ENCODE measurements around the gene SLC5A1.

SLC5A1 gene

GRCh38 chr22:32069579-32070372 lies 26.7 kb downstream of the SLC5A1 start:
- no peaks in the 10 kb centered on the region for H3K27me3 ChIP-seq (replicated peaks; ENCODE audit: insufficient read depth, low read length)
- H3K27ac ChIP-seq (ENCODE audit: low read length): no peak overlapping the region
- H3K36me3 ChIP-seq (replicated peaks; ENCODE audit: insufficient read depth, low read length): no peaks in the 10 kb centered on the region
- H3K79me2 ChIP-seq (ENCODE audit: low read length): no peaks in the 10 kb centered on the region
- H3K4me2 ChIP-seq (ENCODE audit: low read depth, low read length): no peak overlapping the region
- no peaks in the 10 kb centered on the region for H3K4me1 ChIP-seq (ENCODE audit: low read length)
- H3K9ac ChIP-seq (ENCODE audit: low read length): no peak overlapping the region
- H2AFZ ChIP-seq (ENCODE audit: low read length): no peak overlapping the region
- H4K20me1 ChIP-seq (ENCODE audit: insufficient read depth, low read length): no peaks in the 10 kb centered on the region
- DNase-seq: no peak
- no peak for TF ChIP-seq CTCF (IDR thresholded peaks at IDR 0.05; ENCODE audit: low read length)
- no peak for TF ChIP-seq EZH2 (optimal IDR thresholded peaks at IDR 0.05; ENCODE audit: low read depth, low read length)
- TF ChIP-seq EZH2phosphoT487 (IDR thresholded peaks at IDR 0.05; ENCODE audit: low read length): no peak
- H3K4me3 ChIP-seq (ENCODE audit: low read length): no peak overlapping the region
- H3K9me3 ChIP-seq (replicated peaks; ENCODE audit: insufficient read depth, low read length): no peaks in the 10 kb centered on the region
- no peaks in the 10 kb centered on the region for H3F3A ChIP-seq (ENCODE audit: insufficient read depth, low read length)
- no peaks in the 10 kb centered on the region for H3K9me2 ChIP-seq (replicated peaks; ENCODE audit: insufficient read depth, low read length)

- Histone ChIP-seq H3F3A (ENCODE audit: insufficient read depth, low read length) (no peaks in the 10 kb centered on the region), H3K36me3 (replicated peaks; ENCODE audit: insufficient read depth, low read length) (no peaks in the 10 kb centered on the region), H3K9me3 (replicated peaks; ENCODE audit: insufficient read depth, low read length) (no peaks in the 10 kb centered on the region), H3K79me2 (ENCODE audit: low read length) (no peaks in the 10 kb centered on the region), H3K4me1 (ENCODE audit: low read length) (no peaks in the 10 kb centered on the region), H2AFZ (ENCODE audit: low read length) (no peak overlapping the region), H3K9me2 (replicated peaks; ENCODE audit: insufficient read depth, low read length) (no peaks in the 10 kb centered on the region), H3K4me2 (ENCODE audit: low read depth, low read length) (no peak overlapping the region), H4K20me1 (ENCODE audit: insufficient read depth, low read length) (no peaks in the 10 kb centered on the region), H3K27me3 (replicated peaks; ENCODE audit: insufficient read depth, low read length) (no peaks in the 10 kb centered on the region), H3K4me3 (ENCODE audit: low read length) (no peak overlapping the region), H3K27ac (ENCODE audit: low read length) (no peak overlapping the region), H3K9ac (ENCODE audit: low read length) (no peak overlapping the region)
- TF ChIP-seq EZH2 (optimal IDR thresholded peaks at IDR 0.05; ENCODE audit: low read depth, low read length) (no peak), CTCF (IDR thresholded peaks at IDR 0.05; ENCODE audit: low read length) (no peak), EZH2phosphoT487 (IDR thresholded peaks at IDR 0.05; ENCODE audit: low read length) (no peak)
- no peak for DNase-seq
Measured at GRCh38 chr22:32073262-32073661, 30.2 kb downstream of the SLC5A1 start.

GRCh38 chr22:32073823-32074380 lies 30.8 kb downstream of the SLC5A1 start:
- Histone ChIP-seq H3F3A (ENCODE audit: insufficient read depth, low read length) (no peaks in the 10 kb centered on the region), H3K27ac (ENCODE audit: low read length) (no peak overlapping the region), H3K9me2 (replicated peaks; ENCODE audit: insufficient read depth, low read length) (no peaks in the 10 kb centered on the region), H3K4me2 (ENCODE audit: low read depth, low read length) (no peak overlapping the region), H3K4me1 (ENCODE audit: low read length) (no peaks in the 10 kb centered on the region), H3K9me3 (replicated peaks; ENCODE audit: insufficient read depth, low read length) (no peaks in the 10 kb centered on the region), H4K20me1 (ENCODE audit: insufficient read depth, low read length) (no peaks in the 10 kb centered on the region), H3K27me3 (replicated peaks; ENCODE audit: insufficient read depth, low read length) (no peaks in the 10 kb centered on the region), H3K79me2 (ENCODE audit: low read length) (no peaks in the 10 kb centered on the region), H3K36me3 (replicated peaks; ENCODE audit: insufficient read depth, low read length) (no peaks in the 10 kb centered on the region), H2AFZ (ENCODE audit: low read length) (no peak overlapping the region), H3K4me3 (ENCODE audit: low read length) (no peak overlapping the region), H3K9ac (ENCODE audit: low read length) (no peak overlapping the region)
- TF ChIP-seq EZH2 (optimal IDR thresholded peaks at IDR 0.05; ENCODE audit: low read depth, low read length) (no peak), CTCF (IDR thresholded peaks at IDR 0.05; ENCODE audit: low read length) (no peak), EZH2phosphoT487 (IDR thresholded peaks at IDR 0.05; ENCODE audit: low read length) (no peak)
- DNase-seq: no peak

Measured in MM.1S (cell line).